Measurements from ENCODE around the gene EPB41L1. TPM values are rescaled to one million over a fixed set of nuclear protein-coding genes. Genes with fewer than 3 reads are reported as not detected.

Gene EPB41L1
- polyA plus RNA-seq, 3 donors: 0.05 TPM; not detected in 2

DNA sequence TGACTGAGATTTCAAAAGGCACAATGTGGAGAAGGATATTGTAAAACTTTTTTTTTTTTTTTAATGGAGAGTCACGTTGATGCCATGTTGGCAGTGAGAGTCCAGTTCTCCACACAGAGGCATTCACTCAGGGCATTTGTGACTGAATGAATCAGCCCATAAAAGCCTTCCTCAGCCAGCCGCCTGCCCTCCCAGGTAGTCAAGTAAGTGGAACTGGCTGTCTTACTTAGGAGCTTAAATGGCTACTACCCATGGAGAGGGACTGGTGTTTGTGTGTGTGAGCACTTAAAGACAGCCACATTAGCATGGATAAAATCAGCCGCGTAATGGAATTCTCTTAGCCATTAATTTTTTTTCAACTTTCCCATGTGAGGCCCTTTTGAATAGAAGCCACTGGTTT lies 94.3 kb downstream of the EPB41L1 start:
- H3K27ac Mint-ChIP-seq: no peak overlapping the region
- Histone ChIP-seq H3K79me2 (ENCODE audit: insufficient read depth, low read length) (no peaks in the 10 kb centered on the region), H3K36me3 (replicated peaks in 1 of 2; ENCODE audit: control insufficient read depth in 1 of 2, insufficient read depth in 2 of 2, low read length in 2 of 2) (peaks cover 85 to 100% of the 10 kb centered on the region in 2 donors), H3K9me3 (replicated peaks in 1 of 2; ENCODE audit: control insufficient read depth in 1 of 2, insufficient read depth in 1 of 2, low read length in 2 of 2) (no peaks in the 10 kb centered on the region), H3K4me1 (ENCODE audit: control insufficient read depth in 1 of 2, insufficient read depth in 2 of 2, low read length in 2 of 2) (no peaks in the 10 kb centered on the region), H3K27me3 (ENCODE audit: control insufficient read depth in 2 of 2, insufficient read depth in 2 of 2, low read length in 2 of 2) (no peaks in the 10 kb centered on the region), H2AFZ (ENCODE audit: insufficient read depth, low read depth, low read length, poor library complexity, severe bottlenecking) (no peak overlapping the region), H3K4me3 (replicated peaks in 1 of 3; ENCODE audit: low read depth in 2 of 3, low read length in 3 of 3) (no peak overlapping the region), H3K4me2 (replicated peaks; ENCODE audit: extremely low read depth, low read length, poor library complexity, severe bottlenecking) (no peak overlapping the region), H3K9ac (ENCODE audit: insufficient read depth, low read length, poor library complexity, severe bottlenecking) (no peak overlapping the region), H3K27ac (ENCODE audit: low read depth in 1 of 2, low read length in 2 of 2) (no peak overlapping the region), H4K20me1 (ENCODE audit: insufficient read depth, low read length) (peaks cover 31% of the 10 kb centered on the region)
- TF ChIP-seq, protein P1, sequence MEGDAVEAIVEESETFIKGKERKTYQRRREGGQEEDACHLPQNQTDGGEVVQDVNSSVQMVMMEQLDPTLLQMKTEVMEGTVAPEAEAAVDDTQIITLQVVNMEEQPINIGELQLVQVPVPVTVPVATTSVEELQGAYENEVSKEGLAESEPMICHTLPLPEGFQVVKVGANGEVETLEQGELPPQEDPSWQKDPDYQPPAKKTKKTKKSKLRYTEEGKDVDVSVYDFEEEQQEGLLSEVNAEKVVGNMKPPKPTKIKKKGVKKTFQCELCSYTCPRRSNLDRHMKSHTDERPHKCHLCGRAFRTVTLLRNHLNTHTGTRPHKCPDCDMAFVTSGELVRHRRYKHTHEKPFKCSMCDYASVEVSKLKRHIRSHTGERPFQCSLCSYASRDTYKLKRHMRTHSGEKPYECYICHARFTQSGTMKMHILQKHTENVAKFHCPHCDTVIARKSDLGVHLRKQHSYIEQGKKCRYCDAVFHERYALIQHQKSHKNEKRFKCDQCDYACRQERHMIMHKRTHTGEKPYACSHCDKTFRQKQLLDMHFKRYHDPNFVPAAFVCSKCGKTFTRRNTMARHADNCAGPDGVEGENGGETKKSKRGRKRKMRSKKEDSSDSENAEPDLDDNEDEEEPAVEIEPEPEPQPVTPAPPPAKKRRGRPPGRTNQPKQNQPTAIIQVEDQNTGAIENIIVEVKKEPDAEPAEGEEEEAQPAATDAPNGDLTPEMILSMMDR (IDR thresholded peaks at IDR 0.05): no peak
- peaks cover 78 to 91% of the 10 kb centered on the region in 2 donors for H3K36me3 Mint-ChIP-seq
- H3K4me1 Mint-ChIP-seq: no peaks in the 10 kb centered on the region
- no peak for DNase-seq
- intact Hi-C loops (cut with micrococcal nuclease): no loop called here
- H3K27me3 Mint-ChIP-seq (ENCODE audit: low read depth in 3 of 3): peaks cover 0 to 1% (median 0%) of the 10 kb centered on the region in 3 donors
- no CpG with 5 or more reads among the region's 4 CpGs for WGBS (ENCODE audit: insufficient coverage)
- no peaks in the 10 kb centered on the region for H3K9me3 Mint-ChIP-seq
- no peak overlapping the region for H3K4me3 Mint-ChIP-seq

DNA sequence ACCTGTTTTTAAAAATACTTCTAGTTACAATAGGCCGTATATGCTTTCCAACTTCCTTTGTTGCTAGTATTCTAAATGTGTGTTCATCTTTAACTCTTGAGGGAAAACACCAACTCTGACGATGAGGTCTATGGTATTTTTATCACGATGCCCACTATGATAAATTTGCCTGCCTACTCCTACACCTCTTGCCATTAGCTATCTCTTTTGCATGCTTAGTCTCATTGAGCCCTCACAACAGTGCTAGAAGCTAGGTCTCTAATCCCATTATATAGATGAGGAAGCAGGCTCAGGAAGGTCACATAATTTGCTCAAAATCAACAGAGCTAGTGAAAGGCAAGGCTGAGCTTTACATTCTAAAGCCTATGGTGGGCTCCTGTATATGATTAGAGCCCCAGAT lies 94.9 kb downstream of the EPB41L1 start:
- H3K36me3 ChIP-seq (replicated peaks in 1 of 2; ENCODE audit: control insufficient read depth in 1 of 2, insufficient read depth in 2 of 2, low read length in 2 of 2): peaks cover 84 to 100% of the 10 kb centered on the region in 2 donors
- no peak overlapping the region for H3K4me3 ChIP-seq (replicated peaks in 1 of 3; ENCODE audit: low read depth in 2 of 3, low read length in 3 of 3)
- 100% methylated on average over 1 of the region's 3 CpGs for WGBS (ENCODE audit: insufficient coverage)
- Mint-ChIP-seq H3K4me3 (no peak overlapping the region), H3K4me1 (no peaks in the 10 kb centered on the region), H3K27ac (no peak overlapping the region), H3K9me3 (no peaks in the 10 kb centered on the region), H3K27me3 (ENCODE audit: low read depth in 3 of 3) (peaks cover 0 to 1% (median 0%) of the 10 kb centered on the region in 3 donors), H3K36me3 (peaks cover 74 to 90% of the 10 kb centered on the region in 2 donors)
- no peak overlapping the region for H3K9ac ChIP-seq (ENCODE audit: insufficient read depth, low read length, poor library complexity, severe bottlenecking)
- H3K79me2 ChIP-seq (ENCODE audit: insufficient read depth, low read length): no peaks in the 10 kb centered on the region
- TF ChIP-seq, protein P1 (IDR thresholded peaks at IDR 0.05): no peak
- DNase-seq: no peak
- H3K27ac ChIP-seq (ENCODE audit: low read depth in 1 of 2, low read length in 2 of 2): no peak overlapping the region
- no peaks in the 10 kb centered on the region for H3K9me3 ChIP-seq (replicated peaks in 1 of 2; ENCODE audit: control insufficient read depth in 1 of 2, insufficient read depth in 1 of 2, low read length in 2 of 2)
- no peak overlapping the region for H2AFZ ChIP-seq (ENCODE audit: insufficient read depth, low read depth, low read length, poor library complexity, severe bottlenecking)
- no peaks in the 10 kb centered on the region for H3K27me3 ChIP-seq (ENCODE audit: control insufficient read depth in 2 of 2, insufficient read depth in 2 of 2, low read length in 2 of 2)
- H3K4me2 ChIP-seq (replicated peaks; ENCODE audit: extremely low read depth, low read length, poor library complexity, severe bottlenecking): no peak overlapping the region
- intact Hi-C loops (cut with micrococcal nuclease): no loop called here
- peaks cover 34% of the 10 kb centered on the region for H4K20me1 ChIP-seq (ENCODE audit: insufficient read depth, low read length)
- H3K4me1 ChIP-seq (ENCODE audit: control insufficient read depth in 1 of 2, insufficient read depth in 2 of 2, low read length in 2 of 2): no peaks in the 10 kb centered on the region

Measured in CD14-positive monocyte (primary cell).